GM06990 (cell line): ENCODE results near the gene PALB2.

Source experiments
- DNase-seq: peaks from one replicate; pipeline ENCODE4 v3.0.0-alpha.2; 2011; ENCODE audit not compliant: insufficient read length; ENCODE audit errors: extremely low read depth
- H3K27me3 ChIP-seq: replicated peaks from 2 replicates; pipeline ENCODE4 v1.6.0; 2011; ENCODE audit warnings: low read length; ENCODE audit not compliant: control insufficient read depth, insufficient read depth
- H3K36me3 ChIP-seq: 2 replicates; pipeline ENCODE4 v1.5.1; 2011; ENCODE audit warnings: low read length; ENCODE audit not compliant: control insufficient read depth, insufficient read depth
- H3K4me3 ChIP-seq: replicated peaks from 2 replicates; pipeline ENCODE4 v1.5.1; 2011; ENCODE audit warnings: low read depth, mild to moderate bottlenecking, control low read depth, low read length
- CTCF ChIP-seq: IDR thresholded peaks from 2 replicates; pipeline ENCODE4 v1.5.1; 2011; ENCODE audit warnings: low read length, control low read depth, mild to moderate bottlenecking, inconsistent platforms; ENCODE audit not compliant: insufficient read depth, poor library complexity, severe bottlenecking

PALB2 gene

GRCh38 chr16:23564575-23565363 is 76.3 kb downstream of the PALB2 start:
- no peaks in the 10 kb centered on the region for H3K27me3 ChIP-seq
- TF ChIP-seq CTCF, result no peak
- peaks cover 32% of the 10 kb centered on the region for H3K36me3 ChIP-seq
- H3K4me3 ChIP-seq, result no peak overlapping the region
- DNase-seq, result no peak

GRCh38 chr16:23563186-23563585 is 77.9 kb downstream of the PALB2 start:
- Histone ChIP-seq H3K36me3 (peaks cover 33% of the 10 kb centered on the region), H3K4me3 (no peak overlapping the region), H3K27me3 (no peaks in the 10 kb centered on the region)
- DNase-seq, result no peak
- TF ChIP-seq CTCF, result no peak

- Histone ChIP-seq H3K27me3 (no peaks in the 10 kb centered on the region), H3K36me3 (peaks cover 29% of the 10 kb centered on the region), H3K4me3 (no peak overlapping the region)
- no peak for TF ChIP-seq CTCF
- no peak for DNase-seq
Observed at GRCh38 chr16:23562505-23562904, 78.6 kb downstream of the PALB2 start.

- Histone ChIP-seq H3K4me3 (no peak overlapping the region), H3K27me3 (no peaks in the 10 kb centered on the region), H3K36me3 (peaks cover 27% of the 10 kb centered on the region)
- no peak for TF ChIP-seq CTCF
- DNase-seq, result no peak
Observed at GRCh38 chr16:23561586-23561985, 79.5 kb downstream of the PALB2 start.

- no peak for DNase-seq
- Histone ChIP-seq H3K36me3 (peaks cover 16% of the 10 kb centered on the region), H3K27me3 (no peaks in the 10 kb centered on the region), H3K4me3 (peak overlapping the region; percentile 75)
- no peak for TF ChIP-seq CTCF
Observed at GRCh38 chr16:23557779-23558702, 83.1 kb downstream of the PALB2 start.
